Measurements from ENCODE around the gene PANK2.
"Not testable (repeated sequence)": the region's sequence is repeated elsewhere in the genome, so short reads cannot be mapped to it uniquely, and the experiment has no call there.

The PANK2 gene

GRCh38 chr20:3937618-3938017, 48.4 kb downstream of the PANK2 start:
- no peak overlapping the region for H3K27ac ChIP-seq
- TF ChIP-seq ZFX (IDR thresholded peaks at IDR 0.05; ENCODE audit: borderline replicate concordance): no peak

- TF ChIP-seq CTCF (IDR thresholded peaks at IDR 0.05) (no peak), ZFX (IDR thresholded peaks at IDR 0.05; ENCODE audit: borderline replicate concordance) (no peak)
- no peak overlapping the region for H3K27ac ChIP-seq
Measured at GRCh38 chr20:3940905-3941304, 51.7 kb downstream of the PANK2 start.

- not testable (repeated sequence) for H3K27ac ChIP-seq
Measured at GRCh38 chr20:3946666-3947065, 57.5 kb downstream of the PANK2 start.

- H3K27ac ChIP-seq: no peak overlapping the region
- TF ChIP-seq ZFX (IDR thresholded peaks at IDR 0.05; ENCODE audit: borderline replicate concordance) (no peak), CTCF (IDR thresholded peaks at IDR 0.05) (no peak)
Measured at GRCh38 chr20:3964719-3965118, 75.5 kb downstream of the PANK2 start.

GRCh38 chr20:3966571-3966970, 77.4 kb downstream of the PANK2 start:
- no peak for TF ChIP-seq CTCF (IDR thresholded peaks at IDR 0.05)
- no peak for TF ChIP-seq ZFX (IDR thresholded peaks at IDR 0.05; ENCODE audit: borderline replicate concordance)
- no peak overlapping the region for H3K27ac ChIP-seq

GRCh38 chr20:3970016-3970415, 80.8 kb downstream of the PANK2 start:
- TF ChIP-seq CTCF (IDR thresholded peaks at IDR 0.05) (no peak), ZFX (IDR thresholded peaks at IDR 0.05; ENCODE audit: borderline replicate concordance) (no peak)
- no peak overlapping the region for H3K27ac ChIP-seq

- TF ChIP-seq CTCF (IDR thresholded peaks at IDR 0.05): no peak
- TF ChIP-seq ZFX (IDR thresholded peaks at IDR 0.05; ENCODE audit: borderline replicate concordance): no peak
- no peak overlapping the region for H3K27ac ChIP-seq
Measured at GRCh38 chr20:3971145-3971544, 82.0 kb downstream of the PANK2 start.

GRCh38 chr20:3972161-3972560, 83.0 kb downstream of the PANK2 start:
- TF ChIP-seq ZFX (IDR thresholded peaks at IDR 0.05; ENCODE audit: borderline replicate concordance): no peak
- TF ChIP-seq CTCF (IDR thresholded peaks at IDR 0.05): no peak
- no peak overlapping the region for H3K27ac ChIP-seq

GRCh38 chr20:3972631-3973030, 83.4 kb downstream of the PANK2 start:
- H3K27ac ChIP-seq: not testable (repeated sequence)

Measured in 22Rv1 (cell line).